Thoracic aorta endothelial cell (primary cell): Measurements from ENCODE around the gene KBTBD2. TPM values are rescaled to one million over a fixed set of nuclear protein-coding genes. Genes with fewer than 3 reads are reported as not detected.

Experiments used
- total RNA-seq: library from RNA; depleted of rRNA; stranded (reverse); fragments of >200 nt; gene quantifications from 2 replicates; pipeline ENCODE4 v1.2.3, GENCODE V29; 2012

The KBTBD2 gene
- 63.3 and 73.1 TPM in 2 replicates for total RNA-seq

GRCh38 chr7:32891043-32891799, at the start of gene KBTBD2:
KBTBD2 (minus strand) TSS chr7:32891760; CDS start chr7:32879604, 12,156 bp downstream.

Other genes with a start within 250 kb of the KBTBD2 start
- 95.6 and 117 TPM in 2 replicates for gene FKBP9, start 65.7 kb upstream of the KBTBD2 start, total RNA-seq
- gene NT5C3A, start 171.0 kb upstream of the KBTBD2 start, total RNA-seq, result 25.5 and 34.0 TPM in 2 replicates
- gene RP9, start 217.6 kb upstream of the KBTBD2 start, total RNA-seq, result 8.8 and 9.8 TPM in 2 replicates
- 18.0 TPM in 2 replicates for gene BBS9, start 237.8 kb upstream of the KBTBD2 start, total RNA-seq